K562 (cell line): ENCODE results near the gene MAN1B1. TPM values are rescaled to one million over a fixed set of nuclear protein-coding genes. Genes with fewer than 3 reads are reported as not detected.

ENCODE experiments used
- ATAC-seq: fragments of 200-7000 bp; cut with Tn5 transposase; 3 replicates; pipeline ENCODE4 v1.9.1; 2020; ENCODE audit warnings: moderate library complexity
- BruUV-seq: library from RNA; stranded (reverse); fragments of 400-500 nt; replicated peaks from 2 replicates; lab custom pipeline; 2021; lab: Mats Ljungman, UMichigan
- CTCF ChIA-PET: fragments of 300-600 bp; formaldehyde crosslinking; extraction: SDS; loops from one replicate; lab custom pipeline; 2021; ENCODE audit warnings: low intra/inter-chr PET ratio; lab: Yijun Ruan, JAX
- POLR2A ChIA-PET: fragments of 300-600, 350-650 bp; sonication (Branson Sonifier 250); formaldehyde crosslinking; extraction: SDS; loops from one replicate; lab custom pipeline; 2021; ENCODE audit warnings: antibody characterized with exemption, inconsistent platforms; lab: Yijun Ruan, JAX
- DNase-seq, 4 experiments: peaks; one replicate each; pipeline versions ENCODE4 v3.0.0 to v3.0.0-alpha.2; 2011 to 2018; ENCODE audit warnings: low spot score in 3 of 4, mixed read lengths in 3 of 4; ENCODE audit errors: extremely low read depth in 1 of 4
- FAIRE-seq: peaks from 2 replicates; lab custom pipeline; 2011; peaks lifted over from hg19 to GRCh38; lab: Jason Lieb, UNC
- H2AFZ ChIP-seq: 2 replicates; pipeline ENCODE4 v1.6.0; 2011; ENCODE audit warnings: low read depth, low read length, control low read depth, inconsistent platforms
- H3K27ac ChIP-seq: fragments of 200-600 bp; 3 replicates; pipeline ENCODE4 v1.8.0; 2011; ENCODE audit warnings: low read depth, mild to moderate bottlenecking, control low read depth, inconsistent platforms, low read length, moderate library complexity, mixed read lengths; ENCODE audit errors: extremely low read depth
- H3K27me3 ChIP-seq, 2 experiments: fragments of 300-600 bp in 1 of 2; 2 replicates in 1 of 2; 3 replicates in 1 of 2; pipeline versions ENCODE4 v1.6.0 to v1.8.0; 2011; ENCODE audit warnings: inconsistent platforms in 2 of 2, low read length in 2 of 2, mild to moderate bottlenecking in 1 of 2, mixed read lengths in 1 of 2, moderate library complexity in 1 of 2; ENCODE audit not compliant: control insufficient read depth in 2 of 2, insufficient read depth in 2 of 2
- H3K36me3 ChIP-seq: fragments of 300-600 bp; 3 replicates; pipeline ENCODE4 v1.8.0; 2011; ENCODE audit warnings: mild to moderate bottlenecking, low read length, inconsistent platforms; ENCODE audit not compliant: control insufficient read depth, insufficient read depth
- H3K4me1 ChIP-seq, 2 experiments: fragments of 200-600 bp in 1 of 2; replicated peaks in 1 of 2; 2 replicates in 1 of 2; 3 replicates in 1 of 2; pipeline versions ENCODE4 v1.5.1 to v1.8.0; 2011; ENCODE audit warnings: inconsistent platforms in 2 of 2, low read length in 2 of 2, mild to moderate bottlenecking in 1 of 2, mixed read lengths in 1 of 2, moderate library complexity in 1 of 2; ENCODE audit not compliant: control insufficient read depth in 2 of 2, insufficient read depth in 2 of 2
- H3K4me2 ChIP-seq: 2 replicates; pipeline ENCODE4 v1.6.1; 2011; ENCODE audit warnings: low read length, control low read depth, inconsistent platforms, mixed read lengths; ENCODE audit not compliant: insufficient read depth
- H3K4me3 ChIP-seq: fragments of 200-600 bp; sonication (generic), shearing (Covaris generic); 2 replicates; pipeline ENCODE4 v1.5.1; 2016; ENCODE audit warnings: control low read depth, inconsistent platforms
- H3K79me2 ChIP-seq: fragments of 200-600 bp; 3 replicates; pipeline ENCODE4 v1.8.0; 2011; ENCODE audit warnings: low read length, inconsistent platforms; ENCODE audit not compliant: control insufficient read depth, insufficient read depth
- H3K9ac ChIP-seq, 2 experiments: 2 replicates each; pipeline versions ENCODE4 v1.6.0 to v1.6.1; 2011; ENCODE audit warnings: low read depth in 2 of 2, low read length in 2 of 2, control low read depth in 1 of 2, inconsistent platforms in 1 of 2, mild to moderate bottlenecking in 1 of 2, mixed read lengths in 1 of 2; ENCODE audit not compliant: insufficient read depth in 1 of 2
- H3K9me1 ChIP-seq: one replicate; pipeline ENCODE4 v1.6.0; 2011; ENCODE audit warnings: inconsistent platforms, mild to moderate bottlenecking, low read length, moderate library complexity; ENCODE audit not compliant: control insufficient read depth, insufficient read depth
- H3K9me3 ChIP-seq: replicated peaks from 2 replicates; pipeline ENCODE4 v1.5.1; 2011; ENCODE audit warnings: low read depth, low read length, inconsistent platforms; ENCODE audit not compliant: control insufficient read depth, insufficient read depth
- H4K20me1 ChIP-seq: replicated peaks from 2 replicates; pipeline ENCODE4 v1.6.1; 2011; ENCODE audit warnings: low read length, inconsistent platforms, mixed read lengths; ENCODE audit not compliant: control insufficient read depth, insufficient read depth
- DACH1 ChIP-seq: fragments of 450-650 bp; IDR thresholded peaks from 2 replicates; pipeline ENCODE4 v1.6.1; 2018; ENCODE audit not compliant: partially characterized antibody
- MAZ ChIP-seq, 2 experiments: fragments of 450-650 bp in 1 of 2; sonication (generic) in 1 of 2; formaldehyde crosslinking; IDR thresholded peaks in 1 of 2; conservative IDR thresholded peaks in 1 of 2; 2 replicates each; pipeline versions ENCODE4 v1.4.0 to v1.5.0; 2020; ENCODE audit warnings: mild to moderate bottlenecking in 1 of 2, missing genetic modification reagents in 1 of 2
- MEF2A ChIP-seq: IDR thresholded peaks from 2 replicates; pipeline ENCODE4 v1.6.1; 2011; ENCODE audit warnings: low read depth, mild to moderate bottlenecking, low read length, moderate library complexity; ENCODE audit not compliant: control insufficient read depth
- MYC ChIP-seq, 2 experiments: fragments of 250-450 bp in 1 of 2; sonication (Bioruptor Pico) in 1 of 2; IDR thresholded peaks; 2 replicates each; pipeline versions ENCODE4 v1.5.1 to v1.6.1; 2012 to 2021; ENCODE audit warnings: low read depth in 2 of 2, borderline replicate concordance in 1 of 2, improper control_type of control experiment in 1 of 2, low read length in 1 of 2, mild to moderate bottlenecking in 1 of 2, moderate library complexity in 1 of 2
- NFIC ChIP-seq: fragments of 450-650 bp; IDR thresholded peaks from 2 replicates; pipeline ENCODE4 v1.6.1; 2017; ENCODE audit warnings: mild to moderate bottlenecking, inconsistent platforms
- PRPF4 ChIP-seq: fragments of 200-400 bp; formaldehyde crosslinking; IDR thresholded peaks from one replicate; pipeline ENCODE4 v1.6.1; 2017; ENCODE audit warnings: low read length, low read depth, mild to moderate bottlenecking; ENCODE audit not compliant: insufficient read depth, poor library complexity, severe bottlenecking
- WGBS: fragments of 100-300 bp; shearing (Covaris generic); methylation state at CpG from one replicate; pipeline ENCODE4 v1.1.6; 2016; ENCODE audit warnings: low coverage, mixed read lengths; ENCODE audit not compliant: insufficient coverage; ENCODE audit errors: missing lambda C conversion rate; 5-methylcytosine and 5-hydroxymethylcytosine counted together
- in situ Hi-C: fragments of 300-500 bp; cut with MboI; formaldehyde crosslinking; loops from 4 replicates; pipeline ENCODE4 v1.15.0; 2018; ENCODE audit warnings: inconsistent platforms, mixed read lengths
- intact Hi-C: fragments of 100-400 bp; cut with micrococcal nuclease; formaldehyde crosslinking; loops from 2 replicates; pipeline ENCODE4 v1.14.2; 2022
- polyA plus RNA-seq, 8 experiments: library from polyadenylated mRNA; depleted of rRNA in 4 of 8; stranded (reverse) in 5 of 8; unstranded in 3 of 8; fragments of >200 nt; fragmentation: Nextera tagmentation in 2 of 8; fragmentation: Illumina TruSeq in 1 of 8; extraction: Ambion mirVana in 2 of 8; extraction: Trizol in 1 of 8; gene quantifications; 2 replicates each; pipeline versions ENCODE4 v1.2.1 to v1.2.3, GENCODE V29; 2011 to 2014; ENCODE audit warnings: inconsistent platforms in 1 of 8, missing spikeins in 1 of 8
- total RNA-seq, 7 experiments: library from RNA; depleted of rRNA in 6 of 7; stranded (reverse); fragments of >200 nt in 6 of 7; fragmentation: Illumina TruSeq in 2 of 7; extraction: Trizol in 2 of 7; gene quantifications; 2 replicates each; pipeline versions ENCODE4 v1.2.1 to v1.2.3, GENCODE V29; 2011 to 2021; ENCODE audit warnings: low replicate concordance in 1 of 7
- TF ChIP-seq, protein P1 (sequence below): fragments of 450-650 bp; IDR thresholded peaks from 2 replicates; pipeline ENCODE4 v1.6.1; 2016; ENCODE audit warnings: low read depth
- TF ChIP-seq, protein P2 (sequence below): fragments of 450-650 bp; conservative IDR thresholded peaks from 2 replicates; pipeline ENCODE4 v1.6.1; 2016; ENCODE audit warnings: missing genetic modification characterization, low read depth, mild to moderate bottlenecking, control low read depth, missing compliant biosample characterization

MAN1B1 gene
- total and polyA plus RNA-seq, 9 of the 15 experiments (the other 6 are each of a cell fraction or from before 2014, with no cell fraction given): 0.55 to 36.6 (median 27.3) TPM

DNA sequence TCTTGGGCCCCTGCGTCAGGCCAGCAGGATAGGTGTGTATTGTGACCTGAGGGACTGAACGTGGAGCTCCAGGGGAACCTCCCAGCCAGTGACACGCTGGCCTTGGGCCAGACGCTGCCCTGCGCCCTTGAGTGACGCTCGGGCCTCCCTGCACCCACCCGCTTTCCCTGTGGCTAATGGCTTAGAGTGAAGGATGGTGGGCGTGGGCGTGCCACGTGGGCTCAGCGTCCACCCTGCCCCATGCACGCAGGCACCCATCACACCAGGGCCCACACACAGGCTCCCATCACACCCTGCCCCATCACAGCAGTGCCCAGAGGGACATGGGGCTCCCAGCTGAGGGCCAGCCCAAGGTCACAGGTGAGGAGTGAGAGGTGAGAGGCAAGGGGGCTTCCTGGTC, 49.8 kb upstream of the MAN1B1 start (continued):
- TF ChIP-seq NFIC: peak; percentile 15; the same call in 1 of the 2 replicates
- no peak for TF ChIP-seq PRPF4

DNA sequence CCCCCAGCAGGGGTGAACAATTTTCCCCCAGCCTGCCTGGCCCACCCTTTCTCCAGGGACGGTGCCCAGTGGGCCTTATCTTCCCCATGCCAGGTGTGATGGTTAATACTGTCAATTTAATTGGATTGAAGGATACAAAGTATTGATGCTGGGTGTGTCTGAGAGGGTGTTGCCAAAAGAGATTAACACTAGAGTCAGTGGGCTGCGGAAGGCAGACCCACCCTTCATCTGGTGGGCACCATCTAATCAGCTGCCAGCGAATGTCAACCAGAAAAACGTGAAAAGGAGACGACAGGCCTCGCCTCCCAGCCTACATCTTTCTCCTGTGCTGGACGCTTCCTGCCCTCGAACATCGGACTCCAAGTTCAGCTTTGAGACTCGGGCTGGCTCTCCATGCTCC, 49.3 kb upstream of the MAN1B1 start:
- no peak for ATAC-seq
- no peak for DNase-seq
- POLR2A ChIA-PET: interaction anchor here (0.6 to 0.8 kb wide), 2 partner anchors 8 to 20 kb away, joined by 3 read pairs; no protein-coding TSS in a partner anchor
- CTCF ChIA-PET: no interaction called here
- H3K9me3 ChIP-seq: no peaks in the 10 kb centered on the region
- H3K27ac ChIP-seq: no peak overlapping the region
- 6% methylated on average over 10 of the region's 10 CpGs for WGBS
- no peaks in the 10 kb centered on the region for H3K36me3 ChIP-seq
- H2AFZ ChIP-seq: no peak overlapping the region
- FAIRE-seq: no peak
- in situ Hi-C loops: loop anchor here (5.0 kb wide), 2 partner anchors 90 to 265 kb away; partner anchors contain the start of gene C8G
- BruUV-seq: no TSS peak
- H3K4me2 ChIP-seq: no peak overlapping the region
- no peaks in the 10 kb centered on the region for H3K79me2 ChIP-seq
- H3K27me3 ChIP-seq: peaks cover 0 to 22% of the 10 kb centered on the region in 2 experiments; a peak in 1 of 5 replicates
- intact Hi-C loops: no loop called here
- no peaks in the 10 kb centered on the region for H3K9me1 ChIP-seq
- H3K9ac ChIP-seq: 0 out of 4 replicates have a peak overlapping the region, but pooled peaks of 1 of the 2 experiments have one; percentile 36
- H4K20me1 ChIP-seq: 0 out of 2 replicates have a peak, but pooled peaks cover 2% of the 10 kb centered on the region
- H3K4me1 ChIP-seq: peaks cover 0 to 67% of the 10 kb centered on the region in 2 experiments; a peak in 3 of 5 replicates
- H3K4me3 ChIP-seq: no peak overlapping the region
- TF ChIP-seq MAZ (CRISPR knock-in tag; conservative IDR thresholded peaks at IDR 0.05 in 1 of 2, IDR thresholded peaks at IDR 0.05 in 1 of 2) (no peak), DACH1 (no peak), MYC (IDR thresholded peaks at IDR 0.05; ENCODE audit: low read depth, low read length) (no peak), MYC (CRISPR knock-in tag; IDR thresholded peaks at IDR 0.05; ENCODE audit: borderline replicate concordance, low read depth) (no peak), MEF2A (no peak)
- TF ChIP-seq, protein P1, sequence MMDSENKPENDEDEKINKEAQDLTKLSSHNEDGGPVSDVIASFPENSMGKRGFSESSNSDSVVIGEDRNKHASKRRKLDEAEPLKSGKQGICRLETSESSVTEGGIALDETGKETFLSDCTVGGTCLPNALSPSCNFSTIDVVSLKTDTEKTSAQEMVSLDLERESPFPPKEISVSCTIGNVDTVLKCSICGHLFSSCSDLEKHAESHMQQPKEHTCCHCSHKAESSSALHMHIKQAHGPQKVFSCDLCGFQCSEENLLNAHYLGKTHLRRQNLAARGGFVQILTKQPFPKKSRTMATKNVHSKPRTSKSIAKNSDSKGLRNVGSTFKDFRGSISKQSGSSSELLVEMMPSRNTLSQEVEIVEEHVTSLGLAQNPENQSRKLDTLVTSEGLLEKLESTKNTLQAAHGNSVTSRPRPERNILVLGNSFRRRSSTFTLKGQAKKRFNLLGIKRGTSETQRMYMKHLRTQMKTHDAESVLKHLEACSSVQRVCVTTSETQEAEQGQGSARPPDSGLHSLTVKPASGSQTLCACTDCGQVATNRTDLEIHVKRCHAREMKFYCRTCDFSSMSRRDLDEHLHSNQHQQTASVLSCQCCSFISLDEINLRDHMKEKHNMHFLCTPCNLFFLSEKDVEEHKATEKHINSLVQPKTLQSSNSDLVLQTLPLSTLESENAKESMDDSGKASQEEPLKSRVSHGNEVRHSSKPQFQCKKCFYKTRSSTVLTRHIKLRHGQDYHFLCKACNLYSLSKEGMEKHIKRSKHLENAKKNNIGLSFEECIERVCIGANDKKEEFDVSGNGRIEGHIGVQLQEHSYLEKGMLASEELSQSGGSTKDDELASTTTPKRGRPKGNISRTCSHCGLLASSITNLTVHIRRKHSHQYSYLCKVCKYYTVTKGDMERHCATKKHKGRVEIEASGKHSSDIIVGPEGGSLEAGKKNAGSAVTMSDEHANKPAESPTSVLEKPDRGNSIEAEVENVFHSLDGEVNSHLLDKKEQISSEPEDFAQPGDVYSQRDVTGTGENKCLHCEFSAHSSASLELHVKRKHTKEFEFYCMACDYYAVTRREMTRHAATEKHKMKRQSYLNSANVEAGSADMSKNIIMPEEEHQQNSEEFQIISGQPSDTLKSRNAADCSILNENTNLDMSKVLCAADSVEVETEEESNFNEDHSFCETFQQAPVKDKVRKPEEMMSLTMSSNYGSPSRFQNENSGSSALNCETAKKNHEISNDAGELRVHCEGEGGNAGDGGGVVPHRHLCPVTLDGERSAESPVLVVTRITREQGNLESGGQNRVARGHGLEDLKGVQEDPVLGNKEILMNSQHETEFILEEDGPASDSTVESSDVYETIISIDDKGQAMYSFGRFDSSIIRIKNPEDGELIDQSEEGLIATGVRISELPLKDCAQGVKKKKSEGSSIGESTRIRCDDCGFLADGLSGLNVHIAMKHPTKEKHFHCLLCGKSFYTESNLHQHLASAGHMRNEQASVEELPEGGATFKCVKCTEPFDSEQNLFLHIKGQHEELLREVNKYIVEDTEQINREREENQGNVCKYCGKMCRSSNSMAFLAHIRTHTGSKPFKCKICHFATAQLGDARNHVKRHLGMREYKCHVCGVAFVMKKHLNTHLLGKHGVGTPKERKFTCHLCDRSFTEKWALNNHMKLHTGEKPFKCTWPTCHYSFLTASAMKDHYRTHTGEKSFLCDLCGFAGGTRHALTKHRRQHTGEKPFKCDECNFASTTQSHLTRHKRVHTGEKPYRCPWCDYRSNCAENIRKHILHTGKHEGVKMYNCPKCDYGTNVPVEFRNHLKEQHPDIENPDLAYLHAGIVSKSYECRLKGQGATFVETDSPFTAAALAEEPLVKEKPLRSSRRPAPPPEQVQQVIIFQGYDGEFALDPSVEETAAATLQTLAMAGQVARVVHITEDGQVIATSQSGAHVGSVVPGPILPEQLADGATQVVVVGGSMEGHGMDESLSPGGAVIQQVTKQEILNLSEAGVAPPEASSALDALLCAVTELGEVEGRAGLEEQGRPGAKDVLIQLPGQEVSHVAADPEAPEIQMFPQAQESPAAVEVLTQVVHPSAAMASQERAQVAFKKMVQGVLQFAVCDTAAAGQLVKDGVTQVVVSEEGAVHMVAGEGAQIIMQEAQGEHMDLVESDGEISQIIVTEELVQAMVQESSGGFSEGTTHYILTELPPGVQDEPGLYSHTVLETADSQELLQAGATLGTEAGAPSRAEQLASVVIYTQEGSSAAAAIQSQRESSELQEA: no peak
- TF ChIP-seq, protein P2, sequence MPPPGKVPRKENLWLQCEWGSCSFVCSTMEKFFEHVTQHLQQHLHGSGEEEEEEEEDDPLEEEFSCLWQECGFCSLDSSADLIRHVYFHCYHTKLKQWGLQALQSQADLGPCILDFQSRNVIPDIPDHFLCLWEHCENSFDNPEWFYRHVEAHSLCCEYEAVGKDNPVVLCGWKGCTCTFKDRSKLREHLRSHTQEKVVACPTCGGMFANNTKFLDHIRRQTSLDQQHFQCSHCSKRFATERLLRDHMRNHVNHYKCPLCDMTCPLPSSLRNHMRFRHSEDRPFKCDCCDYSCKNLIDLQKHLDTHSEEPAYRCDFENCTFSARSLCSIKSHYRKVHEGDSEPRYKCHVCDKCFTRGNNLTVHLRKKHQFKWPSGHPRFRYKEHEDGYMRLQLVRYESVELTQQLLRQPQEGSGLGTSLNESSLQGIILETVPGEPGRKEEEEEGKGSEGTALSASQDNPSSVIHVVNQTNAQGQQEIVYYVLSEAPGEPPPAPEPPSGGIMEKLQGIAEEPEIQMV (tag): no peak
